ENCODE measurements around the gene DLEC1.
A peak's percentile ranks its signal among the peaks of the same experiment; 100 is the strongest.

The DLEC1 gene

GRCh38 chr3:38000242-38000916 is 38.6 kb upstream of the DLEC1 start:
- no peak overlapping the region for H3K4me3 ChIP-seq (ENCODE audit: low read depth, low read length)
- H3K4me1 ChIP-seq, result no peaks in the 10 kb centered on the region
- H3K27me3 ChIP-seq, result no peaks in the 10 kb centered on the region
- TF ChIP-seq CTCF (IDR thresholded peaks at IDR 0.05; ENCODE audit: low read depth, low read length), result no peak
- DNase-seq, result no peak
- no peaks in the 10 kb centered on the region for H3K36me3 ChIP-seq
- no peaks in the 10 kb centered on the region for H3K9me3 ChIP-seq

GRCh38 chr3:38000965-38001455 is 38.0 kb upstream of the DLEC1 start:
- H3K9me3 ChIP-seq, result no peaks in the 10 kb centered on the region
- TF ChIP-seq CTCF (IDR thresholded peaks at IDR 0.05; ENCODE audit: low read depth, low read length), result no peak
- H3K27me3 ChIP-seq, result no peaks in the 10 kb centered on the region
- no peaks in the 10 kb centered on the region for H3K4me1 ChIP-seq
- H3K36me3 ChIP-seq, result no peaks in the 10 kb centered on the region
- no peak for DNase-seq
- no peak overlapping the region for H3K4me3 ChIP-seq (ENCODE audit: low read depth, low read length)

- DNase-seq, result no peak
- no peaks in the 10 kb centered on the region for H3K27me3 ChIP-seq
- H3K9me3 ChIP-seq, result no peaks in the 10 kb centered on the region
- H3K4me3 ChIP-seq (ENCODE audit: low read depth, low read length), result no peak overlapping the region
- TF ChIP-seq CTCF (IDR thresholded peaks at IDR 0.05; ENCODE audit: low read depth, low read length), result peak; percentile 23
- H3K4me1 ChIP-seq, result no peaks in the 10 kb centered on the region
- H3K36me3 ChIP-seq, result no peaks in the 10 kb centered on the region
Measured at GRCh38 chr3:38001456-38002081, 37.4 kb upstream of the DLEC1 start.

- no peak for TF ChIP-seq CTCF (IDR thresholded peaks at IDR 0.05; ENCODE audit: low read depth, low read length)
- Histone ChIP-seq H3K9me3 (no peaks in the 10 kb centered on the region), H3K36me3 (no peaks in the 10 kb centered on the region), H3K27me3 (no peaks in the 10 kb centered on the region), H3K4me1 (no peaks in the 10 kb centered on the region), H3K4me3 (ENCODE audit: low read depth, low read length) (no peak overlapping the region)
- no peak for DNase-seq
Measured at GRCh38 chr3:38002291-38002876, 36.6 kb upstream of the DLEC1 start.

- H3K27me3 ChIP-seq, result no peaks in the 10 kb centered on the region
- no peak for TF ChIP-seq CTCF (IDR thresholded peaks at IDR 0.05; ENCODE audit: low read depth, low read length)
- no peaks in the 10 kb centered on the region for H3K9me3 ChIP-seq
- no peaks in the 10 kb centered on the region for H3K4me1 ChIP-seq
- no peak overlapping the region for H3K4me3 ChIP-seq (ENCODE audit: low read depth, low read length)
- H3K36me3 ChIP-seq, result no peaks in the 10 kb centered on the region
- DNase-seq, result no peak
Measured at GRCh38 chr3:38002940-38003339, 36.1 kb upstream of the DLEC1 start.

- Histone ChIP-seq H3K9me3 (no peaks in the 10 kb centered on the region), H3K4me1 (no peaks in the 10 kb centered on the region), H3K27me3 (no peaks in the 10 kb centered on the region), H3K36me3 (no peaks in the 10 kb centered on the region), H3K4me3 (ENCODE audit: low read depth, low read length) (no peak overlapping the region)
- peak; percentile 45 for DNase-seq
- peak; percentile 63 for TF ChIP-seq CTCF (IDR thresholded peaks at IDR 0.05; ENCODE audit: low read depth, low read length)
Measured at GRCh38 chr3:38003371-38003816, 35.6 kb upstream of the DLEC1 start.
